GM03348 (cell line): Measurements from ENCODE around the gene TOR2A.
"Not testable (repeated sequence)": the region's sequence is repeated elsewhere in the genome, so short reads cannot be mapped to it uniquely, and the experiment has no call there.

Experiments
- DNase-seq: peaks from one replicate; pipeline ENCODE4 v3.0.0; 2012; ENCODE audit warnings: low spot score

The TOR2A gene

DNA sequence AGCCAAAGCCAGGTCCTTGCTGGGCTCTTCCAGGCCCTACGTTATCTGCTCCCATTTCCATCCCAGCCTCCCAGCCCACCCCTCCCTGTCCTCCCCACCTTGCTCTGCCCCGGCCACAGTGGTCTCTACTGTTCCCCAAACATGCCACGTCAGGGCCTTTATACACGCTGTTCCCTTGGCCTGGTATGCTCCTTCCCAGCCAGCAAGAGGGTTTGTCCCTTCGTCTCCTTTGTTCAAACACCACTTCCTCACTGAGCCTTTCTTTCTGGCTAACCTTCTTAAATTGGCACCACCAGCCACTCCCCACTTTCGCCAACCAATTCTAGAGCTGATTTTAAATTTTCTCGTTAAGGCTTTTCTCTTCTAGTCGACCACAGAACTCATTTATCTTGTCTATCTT is 33.6 kb upstream of the TOR2A start:
- DNase-seq, result no peak

- DNase-seq, result no peak
Observed at GRCh38 chr9:127767909-127768331, 32.8 kb upstream of the TOR2A start.

DNA sequence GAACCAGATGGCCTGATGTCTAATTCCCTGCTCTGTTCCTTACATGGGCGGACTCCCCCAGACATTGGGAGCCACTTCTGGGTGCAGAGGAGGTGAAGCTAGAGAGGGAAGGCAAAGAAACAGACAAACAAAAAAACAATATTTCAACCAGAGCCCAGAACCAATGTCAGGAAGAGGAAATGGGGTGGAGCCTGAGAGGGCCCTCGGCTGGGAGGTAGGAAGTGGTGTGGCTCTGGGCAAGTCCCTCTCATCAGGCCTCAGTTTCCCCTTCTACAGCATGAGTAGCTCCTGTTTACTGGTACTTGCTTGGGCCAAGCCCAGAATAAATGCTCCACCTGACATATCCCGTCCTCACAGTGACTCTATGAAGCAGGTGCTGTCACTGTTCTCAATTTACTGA is 32.3 kb upstream of the TOR2A start:
- DNase-seq, result no peak

GRCh38 chr9:127765418-127765817 is 30.3 kb upstream of the TOR2A start:
- no peak for DNase-seq

DNA sequence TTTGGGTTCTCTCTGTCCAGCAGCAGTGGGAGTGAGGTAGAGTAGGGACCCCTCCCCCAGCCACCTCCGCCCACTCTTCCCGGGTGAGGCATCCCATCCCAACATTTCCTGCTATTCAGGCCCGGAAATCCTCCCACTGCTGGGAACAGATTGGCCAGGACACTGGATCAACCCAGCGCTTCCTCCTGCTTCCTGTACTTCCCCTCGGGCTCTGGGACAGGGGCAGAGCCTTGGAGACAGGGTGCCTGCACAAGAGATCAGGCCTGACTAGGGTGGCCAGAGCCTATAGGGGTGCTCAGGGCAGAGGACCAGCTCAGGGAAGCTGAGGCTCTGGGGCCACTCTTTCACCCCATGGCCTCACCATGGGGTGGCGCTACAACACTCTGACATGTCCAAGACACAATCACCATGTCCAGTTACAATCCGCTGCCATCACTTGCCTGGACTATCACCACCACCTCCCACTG is 28.9 kb upstream of the TOR2A start:
- DNase-seq, result no peak

GRCh38 chr9:127762111-127762676 is 27.1 kb upstream of the TOR2A start:
- no peak for DNase-seq

GRCh38 chr9:127761491-127761956 is 26.4 kb upstream of the TOR2A start:
- DNase-seq, result no peak

GRCh38 chr9:127761061-127761460 is 26.0 kb upstream of the TOR2A start:
- no peak for DNase-seq

GRCh38 chr9:127758843-127759242 is 23.7 kb upstream of the TOR2A start:
- no peak for DNase-seq

- not testable (repeated sequence) for DNase-seq
Observed at GRCh38 chr9:127756776-127757175, 21.7 kb upstream of the TOR2A start.

DNA sequence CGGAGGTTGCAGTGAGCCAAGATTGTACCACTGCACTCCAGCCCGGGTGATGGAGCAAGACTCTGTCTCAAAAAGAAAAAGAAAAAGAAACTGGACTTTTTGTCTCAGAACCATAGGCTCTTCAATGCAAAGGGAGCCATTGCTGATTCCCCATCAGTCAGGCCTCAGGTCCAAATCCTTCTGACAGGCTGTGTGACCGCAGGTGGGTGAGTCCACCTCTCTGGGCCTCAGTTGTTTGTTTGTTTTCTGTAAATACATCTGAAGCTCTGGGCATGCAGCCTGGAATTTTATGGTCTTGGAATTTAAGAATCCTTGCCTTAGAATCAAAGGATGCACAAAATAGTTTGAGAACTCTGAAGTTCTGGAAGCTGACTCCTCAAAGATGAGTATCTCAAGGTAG is 21.1 kb upstream of the TOR2A start:
- no peak for DNase-seq

GRCh38 chr9:127755061-127756060 is 20.3 kb upstream of the TOR2A start:
- DNase-seq, result no peak

DNA sequence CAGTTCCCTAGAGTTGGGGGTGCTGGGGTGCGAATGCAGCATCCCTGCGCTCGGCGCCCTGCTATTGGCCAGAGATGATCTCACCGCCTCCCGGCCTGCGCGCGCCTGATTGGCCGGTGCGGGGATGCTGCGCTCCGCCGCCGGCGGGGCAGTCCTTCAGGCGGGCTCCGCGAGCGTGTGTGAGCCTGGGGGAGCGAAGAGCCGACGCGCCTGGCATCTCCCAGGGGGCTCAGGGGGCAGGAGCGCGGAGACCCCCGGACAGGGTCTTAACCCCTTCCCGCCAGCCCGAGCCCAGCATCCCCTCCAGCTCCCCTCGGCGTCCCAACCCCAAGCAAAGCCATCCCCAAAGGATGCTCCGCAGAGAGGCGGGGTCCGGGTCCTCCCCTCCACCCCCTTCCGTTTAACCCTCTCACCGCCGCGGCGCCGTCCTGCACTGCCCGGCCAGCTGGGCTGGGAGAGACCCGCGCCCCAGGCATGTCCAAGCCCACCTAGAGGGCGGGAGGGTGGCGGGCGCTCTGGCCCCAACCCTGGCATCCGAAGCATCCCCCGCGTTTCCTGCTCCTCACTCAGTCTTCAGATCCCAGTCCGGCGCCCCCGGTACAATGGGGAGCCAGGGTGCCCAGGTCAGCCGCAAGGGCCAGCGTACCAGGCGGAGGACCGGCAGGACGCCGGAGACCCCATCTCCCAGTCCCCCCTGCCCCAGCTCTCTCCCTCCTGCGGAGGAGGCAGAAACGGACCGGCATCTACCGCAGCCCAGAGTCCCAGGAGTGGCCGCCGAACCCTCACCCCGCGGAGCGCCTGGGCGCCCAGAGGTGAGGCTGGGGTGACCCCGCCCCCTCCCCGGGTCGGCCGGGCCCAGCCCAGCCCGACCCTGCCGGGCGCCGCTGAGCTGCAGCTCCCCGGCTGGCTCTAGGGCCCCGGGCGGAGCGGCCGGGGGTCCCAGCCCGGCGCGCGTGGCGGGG is 19.3 kb upstream of the TOR2A start:
- DNase-seq, result peak; percentile 76

- no peak for DNase-seq
Observed at GRCh38 chr9:127753622-127754021, 18.5 kb upstream of the TOR2A start.

GRCh38 chr9:127753148-127753547 is 18.1 kb upstream of the TOR2A start:
- DNase-seq, result no peak

DNA sequence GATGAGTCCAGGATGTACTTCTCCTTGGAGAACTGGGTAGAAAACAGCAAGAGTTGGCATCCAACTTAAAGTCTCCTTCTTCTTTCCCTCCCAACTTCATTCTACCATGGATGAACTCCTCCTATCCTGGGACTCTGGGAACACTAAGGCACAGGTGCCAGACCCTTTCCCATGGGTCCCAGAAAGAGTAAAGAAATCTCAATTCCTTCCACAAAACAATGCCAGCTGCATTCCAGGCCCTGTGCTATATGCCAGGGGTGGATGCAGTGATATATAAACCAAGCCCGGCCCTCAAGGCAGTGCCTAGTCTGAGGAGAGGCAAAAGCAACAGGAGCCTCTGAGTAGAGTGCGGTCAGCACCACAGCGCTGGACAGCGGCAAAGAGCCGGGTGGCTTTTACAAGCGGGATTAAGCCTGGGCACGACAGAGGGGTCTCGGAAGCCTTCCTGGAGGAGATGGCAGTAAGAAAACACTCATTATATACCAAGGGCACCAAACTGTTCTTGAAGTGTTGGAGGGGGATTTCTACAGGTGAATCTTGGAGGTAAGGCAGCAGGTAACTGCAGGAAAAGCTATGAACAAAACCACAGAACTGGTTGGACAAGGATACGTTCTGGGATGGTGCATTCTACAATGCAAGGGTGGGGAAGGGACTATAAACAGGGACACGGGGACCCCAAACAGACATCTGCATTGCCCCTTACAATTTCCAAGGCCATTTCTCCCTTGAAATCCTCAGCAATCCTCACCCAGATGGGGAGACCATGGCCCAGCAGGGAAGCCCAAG is 16.4 kb upstream of the TOR2A start:
- peak; percentile 70 for DNase-seq

- DNase-seq, result no peak
Observed at GRCh38 chr9:127749090-127749787, 14.1 kb upstream of the TOR2A start.

DNA sequence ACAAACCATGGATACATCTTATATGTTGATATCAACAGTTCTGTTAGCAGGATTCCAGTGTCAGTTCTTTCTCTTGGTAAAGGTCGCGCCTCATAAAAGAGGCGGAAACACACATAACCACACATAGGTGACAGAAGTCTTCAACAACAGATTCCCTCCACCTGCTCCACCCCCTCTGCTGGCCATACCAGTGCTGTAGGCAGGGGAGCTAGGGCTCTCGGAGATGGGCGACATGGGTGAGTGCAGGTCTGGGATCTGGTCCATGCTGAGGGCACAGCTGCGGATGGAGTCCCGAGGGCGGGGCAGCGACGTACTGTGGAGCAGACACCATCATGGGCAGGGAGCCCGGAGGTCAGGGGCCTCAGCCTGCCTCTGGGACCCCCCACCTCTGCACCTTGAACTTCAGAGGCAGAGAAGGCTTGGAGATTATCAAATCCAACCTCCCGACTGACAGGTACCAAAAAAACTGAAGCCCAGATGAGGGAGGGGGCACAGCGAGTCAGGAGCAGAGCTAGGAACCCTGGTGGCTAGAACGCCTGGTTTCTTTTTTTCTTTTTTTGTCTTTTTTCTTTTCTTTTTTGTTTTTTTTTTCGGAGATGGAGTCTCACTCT is 12.0 kb upstream of the TOR2A start:
- no peak for DNase-seq

DNA sequence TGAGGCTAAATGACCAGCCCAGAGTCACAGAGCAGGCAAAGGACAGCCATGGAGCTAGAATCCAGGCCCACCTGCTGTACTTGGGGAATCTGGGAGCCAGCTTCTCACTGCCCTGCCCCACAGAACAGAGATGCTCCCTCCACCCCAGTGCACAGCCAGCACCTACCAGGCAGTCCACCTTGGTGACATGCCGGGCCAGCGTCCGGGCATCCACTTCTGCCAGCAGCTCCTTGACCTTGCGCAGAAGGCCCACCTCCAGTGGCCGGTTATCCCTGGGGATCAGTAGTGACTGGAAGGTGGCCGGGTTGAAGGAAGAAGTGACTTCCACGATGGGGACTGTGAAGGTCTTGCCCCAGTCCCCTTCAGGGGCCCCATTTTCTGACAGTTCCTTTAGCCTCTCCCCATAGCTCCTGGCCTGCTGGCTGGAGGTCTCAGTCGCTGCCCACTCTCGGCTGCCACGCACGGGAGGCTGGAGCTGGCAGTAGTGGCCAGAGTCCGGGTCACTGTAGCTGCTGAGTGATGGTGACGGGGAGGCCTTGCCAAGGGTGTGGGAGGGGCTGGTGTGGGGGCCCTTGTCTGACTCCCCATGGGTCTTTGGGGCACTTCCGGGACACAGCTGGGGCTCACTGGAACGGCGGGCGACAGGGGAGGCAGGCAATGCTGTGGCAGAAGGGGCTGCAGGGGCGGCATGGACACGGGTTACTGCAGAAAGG is 9.5 kb upstream of the TOR2A start:
- DNase-seq, result no peak
